ENCODE data around the gene CHST10.
"Not testable (repeated sequence)": the region's sequence is repeated elsewhere in the genome, so short reads cannot be mapped to it uniquely, and the experiment has no call there.

CHST10 gene, protein sequence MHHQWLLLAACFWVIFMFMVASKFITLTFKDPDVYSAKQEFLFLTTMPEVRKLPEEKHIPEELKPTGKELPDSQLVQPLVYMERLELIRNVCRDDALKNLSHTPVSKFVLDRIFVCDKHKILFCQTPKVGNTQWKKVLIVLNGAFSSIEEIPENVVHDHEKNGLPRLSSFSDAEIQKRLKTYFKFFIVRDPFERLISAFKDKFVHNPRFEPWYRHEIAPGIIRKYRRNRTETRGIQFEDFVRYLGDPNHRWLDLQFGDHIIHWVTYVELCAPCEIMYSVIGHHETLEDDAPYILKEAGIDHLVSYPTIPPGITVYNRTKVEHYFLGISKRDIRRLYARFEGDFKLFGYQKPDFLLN

DNA sequence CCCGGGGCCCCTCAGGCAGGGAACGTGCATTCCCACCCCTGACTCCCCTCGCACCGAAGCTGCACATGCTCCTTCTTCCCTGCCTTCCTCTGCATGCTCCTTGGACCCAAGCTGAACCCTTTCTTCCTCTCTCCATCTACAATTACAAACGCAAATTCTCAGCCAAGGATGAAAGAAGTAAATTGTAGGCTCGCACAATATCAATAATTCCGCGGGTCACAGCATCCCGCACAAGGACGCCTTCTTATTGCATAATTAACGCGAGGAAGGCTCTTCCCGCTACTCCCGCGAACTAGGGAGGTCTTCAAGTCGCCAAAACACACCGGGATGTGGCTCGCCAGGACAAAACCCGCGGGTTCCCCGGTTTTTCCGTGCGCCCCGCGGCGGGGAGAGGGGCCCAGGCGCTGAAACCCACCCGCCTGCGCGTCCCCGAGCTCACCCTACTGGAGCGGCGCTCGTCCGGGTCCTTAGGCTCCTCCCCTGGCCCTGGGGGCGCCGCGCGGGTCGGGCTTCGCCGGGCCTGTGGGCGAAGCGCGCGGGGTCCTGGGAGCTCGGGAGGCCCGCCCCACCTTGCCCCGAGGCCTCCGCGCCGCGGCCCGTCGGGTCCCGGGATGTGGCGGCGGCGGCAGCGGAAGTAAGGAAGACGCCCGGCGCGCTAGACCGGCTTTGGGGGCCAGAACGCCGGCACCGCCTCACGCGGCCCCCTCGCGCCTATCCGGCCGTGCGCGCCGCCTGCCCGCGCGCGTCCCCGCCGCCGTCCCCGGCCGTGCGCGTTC lies at the start of gene CHST10:
CHST10 (minus strand) TSS at position 734 of the 776 bp plus-strand sequence. CDS start 10,993 bp downstream, outside the sequence.
- peak; percentile 15 to 55 (median 38) for DNase-seq (ENCODE audit: low read depth in 3 of 3)

DNA sequence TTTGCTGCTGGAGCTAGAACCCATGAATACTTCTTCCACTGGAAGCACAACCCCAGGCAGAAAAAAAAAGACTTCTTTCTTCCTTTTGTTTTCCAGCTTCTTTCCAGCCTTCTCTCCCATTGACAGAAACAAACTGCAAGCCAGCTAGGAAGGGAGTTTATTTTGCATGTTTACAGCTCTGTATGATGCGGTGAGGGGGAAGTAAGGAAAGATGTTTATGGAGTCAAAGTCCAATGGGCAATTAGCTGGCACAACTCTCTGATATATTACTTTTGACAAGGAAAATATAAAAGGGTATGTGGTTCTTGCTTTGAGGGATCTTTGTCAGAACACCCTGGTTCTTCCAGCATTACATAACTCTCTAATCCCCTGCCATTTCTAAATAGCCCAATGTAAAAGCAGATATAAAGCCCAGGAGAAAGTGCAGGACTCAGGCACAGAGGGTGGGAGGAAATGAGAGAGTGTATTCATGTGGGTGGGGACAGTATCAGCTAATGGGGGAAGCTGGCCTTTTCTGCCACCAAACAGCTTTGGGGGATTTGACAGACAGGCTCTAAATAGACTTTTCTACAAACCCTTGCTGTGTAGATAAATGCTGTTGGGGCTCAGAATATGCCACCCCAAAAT lies 43.5 kb upstream of the CHST10 start:
- DNase-seq (ENCODE audit: low read depth in 3 of 3): no peak

DNA sequence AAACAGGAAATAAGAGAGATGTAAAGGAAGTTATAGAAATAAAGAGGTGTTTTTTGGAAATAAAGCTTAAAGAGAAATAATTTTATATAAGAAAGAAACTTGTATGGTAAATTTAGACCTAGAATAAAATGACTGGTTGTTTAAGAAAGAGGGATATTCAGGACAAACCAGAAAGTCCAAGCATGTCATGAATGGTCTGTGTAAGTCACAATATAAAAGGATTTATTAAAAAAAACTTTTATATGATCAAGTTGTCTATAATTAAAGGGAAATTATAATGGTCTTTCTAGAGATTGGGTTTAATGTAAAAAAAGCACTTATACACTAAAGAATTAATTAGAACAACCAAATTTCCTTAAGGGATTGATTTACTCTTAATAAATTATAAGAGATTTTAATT lies 38.9 kb upstream of the CHST10 start:
- not testable (repeated sequence) for DNase-seq (ENCODE audit: low read depth in 3 of 3)

DNA sequence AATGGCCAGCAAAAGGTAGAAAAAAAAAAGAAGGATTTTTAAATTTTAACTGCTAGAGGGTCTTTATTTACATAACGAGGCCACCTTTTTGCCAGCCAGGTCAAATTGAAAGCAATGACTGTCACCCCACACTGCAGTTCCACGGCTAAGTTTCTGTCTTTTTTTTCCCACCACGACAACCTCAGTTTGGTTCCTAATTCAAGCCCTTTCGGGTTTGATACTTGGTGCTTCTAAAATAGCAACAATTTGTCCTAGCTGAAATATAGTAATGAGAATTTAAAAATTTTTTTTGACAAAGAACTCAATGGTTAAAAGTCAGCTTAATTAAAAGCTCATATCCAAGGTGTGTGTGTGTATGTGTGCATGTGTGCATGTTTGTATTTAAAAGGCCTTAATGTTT lies 36.4 kb upstream of the CHST10 start:
- no peak for DNase-seq (ENCODE audit: low read depth in 3 of 3)

DNA sequence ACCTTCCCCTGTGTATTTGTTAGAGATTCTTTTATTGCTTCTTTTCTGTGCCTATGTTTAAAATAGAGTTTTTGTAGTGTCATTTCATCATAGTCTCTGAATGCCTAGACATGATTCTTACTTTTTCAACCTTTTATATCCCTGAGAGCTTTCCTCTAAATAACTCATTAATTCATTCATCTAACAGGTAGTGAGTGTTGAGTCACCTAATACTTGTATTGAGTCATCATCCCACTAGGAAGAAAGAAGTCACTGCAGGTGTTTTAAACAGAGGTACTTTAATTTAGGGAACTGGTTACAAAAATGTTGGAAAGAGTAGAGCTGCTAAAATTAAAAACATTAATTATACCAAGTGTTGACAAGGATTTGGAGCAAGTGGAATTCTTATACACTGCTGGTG lies 34.3 kb upstream of the CHST10 start:
- no peak for DNase-seq (ENCODE audit: low read depth in 3 of 3)

DNA sequence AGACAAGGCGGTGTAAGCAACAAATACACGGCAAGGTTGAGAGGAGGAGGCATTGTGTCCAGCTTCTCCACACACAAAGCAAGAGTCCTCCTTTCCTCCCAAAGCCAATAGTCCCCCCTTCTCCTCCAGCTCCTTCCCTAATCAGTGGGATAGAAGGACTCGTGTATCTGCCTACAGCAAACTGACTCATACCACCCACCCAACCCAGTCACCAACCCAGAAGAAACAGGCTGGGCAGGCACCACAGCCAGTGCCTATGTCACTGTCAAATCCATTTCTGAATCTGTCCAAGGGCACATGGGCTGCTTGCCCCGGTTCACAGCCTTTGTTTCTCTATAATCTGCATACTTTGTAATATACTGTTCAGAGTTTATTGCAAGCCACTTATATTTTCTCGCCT lies 33.6 kb upstream of the CHST10 start:
- no peak for DNase-seq (ENCODE audit: low read depth in 3 of 3)

DNA sequence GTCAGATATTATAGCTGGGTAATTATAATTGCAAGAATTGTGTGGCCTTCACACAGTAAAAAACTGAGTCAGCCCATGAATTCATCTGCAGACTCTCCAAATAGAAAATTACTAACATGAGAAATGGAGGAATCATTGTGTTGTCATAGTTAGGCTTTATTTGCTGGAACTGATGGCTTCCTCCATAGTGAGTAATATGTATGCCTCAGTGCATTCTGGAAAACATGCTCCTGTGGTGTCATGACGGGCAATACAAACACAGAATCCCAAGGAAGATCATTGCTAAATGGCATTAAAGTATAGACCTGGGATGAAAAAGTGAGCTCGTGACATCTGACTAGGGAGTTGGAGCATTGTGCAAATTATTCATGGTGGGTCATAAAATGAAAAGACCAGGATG lies 29.2 kb upstream of the CHST10 start:
- no peak for DNase-seq (ENCODE audit: low read depth in 3 of 3)

DNA sequence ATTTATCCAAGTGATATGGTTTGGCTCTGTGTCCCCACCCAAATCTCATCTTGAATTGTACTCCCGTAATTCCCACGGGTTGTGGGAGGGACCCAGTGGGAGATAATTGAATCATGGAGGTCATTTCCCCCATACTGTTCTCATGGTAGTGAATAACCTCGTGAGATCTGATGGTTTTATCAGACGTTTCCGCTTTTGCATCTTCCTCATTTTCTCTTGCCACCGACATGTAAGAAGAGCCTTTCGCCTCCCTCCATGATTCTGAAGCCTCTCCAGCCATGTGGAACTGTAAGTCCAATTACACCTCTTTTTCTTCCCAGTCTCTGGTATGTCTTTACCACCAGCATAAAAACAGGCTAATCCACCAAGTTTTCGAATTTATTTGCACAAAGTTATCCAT lies 20.3 kb upstream of the CHST10 start:
- DNase-seq (ENCODE audit: low read depth in 3 of 3): no peak

DNA sequence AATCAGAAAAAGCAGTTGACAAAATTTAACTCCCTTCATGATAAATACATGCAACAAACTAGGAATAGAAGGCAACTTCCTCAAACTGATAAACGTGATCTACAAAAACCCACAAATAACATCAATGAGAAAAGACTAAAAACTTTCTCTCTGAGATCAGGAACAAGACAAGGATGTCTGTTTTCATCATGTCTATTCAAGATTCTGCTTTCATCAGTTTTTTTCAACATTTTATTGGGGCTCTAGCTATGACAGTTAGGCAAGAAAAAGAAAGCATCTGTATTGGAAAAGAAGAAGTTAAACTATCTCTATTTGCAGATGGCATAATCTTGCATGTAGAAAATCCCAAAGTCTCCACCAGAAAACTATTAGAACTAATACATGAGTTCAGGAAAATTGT lies 12.3 kb upstream of the CHST10 start:
- DNase-seq (ENCODE audit: low read depth in 3 of 3): no peak

DNA sequence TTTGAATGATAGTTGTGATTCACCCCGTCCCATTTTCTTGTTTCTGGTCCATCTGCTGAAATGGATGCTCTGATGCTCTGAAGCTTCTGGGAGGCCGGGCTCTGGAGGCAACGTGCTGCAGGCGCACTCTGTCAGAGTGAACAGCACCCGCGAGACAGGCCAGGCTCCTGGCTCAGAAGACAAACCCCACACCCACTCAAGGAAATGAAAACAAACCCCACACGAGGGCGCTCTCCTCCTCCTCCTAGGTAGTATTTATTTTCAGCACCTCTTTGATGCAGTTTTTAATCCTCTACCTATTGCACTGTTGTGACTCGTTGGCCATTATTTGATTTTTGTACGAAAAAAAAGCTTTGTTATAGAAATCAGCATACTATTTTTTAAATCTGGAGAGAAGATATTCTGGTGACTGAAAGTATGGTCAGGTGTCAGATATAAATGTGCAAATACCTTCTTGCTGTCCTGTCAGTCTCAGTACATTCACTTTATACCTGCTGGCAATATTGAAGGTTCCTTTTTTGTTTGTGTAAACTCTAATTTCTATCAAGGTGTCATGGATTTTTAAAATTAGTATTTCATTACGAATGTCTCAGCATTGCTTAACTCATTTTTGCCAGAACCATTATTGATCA lies 10.3 kb upstream of the CHST10 start:
- peak; percentile 38 to 66 (median 52) for DNase-seq (ENCODE audit: low read depth in 3 of 3)

DNA sequence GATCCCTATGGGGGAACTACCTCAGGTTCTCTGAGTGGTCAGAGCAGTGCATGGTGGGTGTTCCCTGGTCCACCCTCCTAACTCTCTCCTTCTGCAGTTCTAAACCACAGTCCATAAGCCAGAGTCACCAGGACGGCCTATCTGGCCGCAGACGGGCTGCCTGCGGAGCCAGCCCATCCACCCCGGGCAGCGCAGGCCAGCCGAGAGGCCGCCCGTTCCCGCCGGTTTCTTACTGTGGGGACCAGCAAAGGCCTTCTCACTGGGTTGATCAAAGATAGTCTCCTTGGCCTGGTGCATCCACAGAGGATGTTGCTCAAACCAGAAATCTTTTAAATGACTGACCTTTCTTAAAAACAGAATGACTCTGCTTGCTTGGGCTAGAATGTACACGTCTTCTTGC lies 9.6 kb upstream of the CHST10 start:
- DNase-seq (ENCODE audit: low read depth in 3 of 3): no peak

DNA sequence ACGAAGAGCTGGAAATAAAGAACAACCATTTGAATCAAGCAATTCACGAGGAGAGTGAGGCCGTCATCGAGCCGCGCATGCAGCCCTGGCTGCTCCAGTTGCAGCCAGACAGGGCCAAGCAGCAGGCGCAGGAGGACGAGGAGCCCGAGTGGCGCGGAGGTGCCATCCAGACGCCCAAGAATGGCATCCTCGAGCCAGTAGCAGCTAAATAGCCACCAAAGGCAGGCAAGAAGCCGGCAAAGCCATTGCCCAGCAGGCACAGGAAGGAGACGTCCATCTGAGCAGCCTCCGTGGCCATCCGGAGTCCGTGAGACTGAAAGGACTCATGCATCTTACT lies 8.9 kb upstream of the CHST10 start:
- no peak for DNase-seq (ENCODE audit: low read depth in 3 of 3)

DNA sequence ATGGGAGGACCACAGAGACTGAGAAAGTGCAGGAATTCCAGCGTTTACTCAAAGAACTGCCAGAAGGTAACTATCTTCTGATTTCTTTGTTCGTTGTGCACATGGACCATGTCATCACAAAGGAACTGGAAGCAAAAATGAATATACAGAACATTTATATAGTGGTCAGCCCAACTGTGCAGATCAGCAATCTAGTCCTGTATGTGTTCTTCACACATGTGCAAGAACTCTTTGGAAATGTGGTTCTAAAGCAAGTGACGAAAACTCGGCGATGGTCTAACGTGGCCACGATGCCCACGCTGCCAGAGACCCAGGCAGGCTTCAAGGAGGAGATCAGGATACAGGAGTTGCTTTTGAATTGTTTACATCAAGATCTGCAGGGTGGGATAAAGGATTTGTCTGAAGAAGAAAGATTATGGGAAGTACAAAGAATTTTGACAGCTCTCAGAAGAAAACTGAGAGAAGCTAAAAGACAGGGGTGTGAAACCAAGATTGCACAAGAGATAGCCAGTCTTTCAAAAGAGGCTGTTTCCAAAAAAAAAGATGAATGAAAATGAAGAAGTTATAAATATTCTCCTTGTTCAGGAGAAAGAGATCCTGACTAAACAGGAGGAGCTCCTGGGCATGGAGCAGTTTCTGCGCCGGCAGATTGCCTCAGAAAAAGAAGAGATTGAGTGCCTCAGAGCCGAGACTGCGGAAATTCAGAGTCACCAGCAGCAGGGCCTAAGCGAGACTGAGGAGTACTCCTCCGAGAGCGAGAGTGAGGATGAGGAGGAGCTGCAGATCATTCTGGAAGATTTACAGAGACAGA lies 8.3 kb upstream of the CHST10 start:
- no peak for DNase-seq (ENCODE audit: low read depth in 3 of 3)

DNA sequence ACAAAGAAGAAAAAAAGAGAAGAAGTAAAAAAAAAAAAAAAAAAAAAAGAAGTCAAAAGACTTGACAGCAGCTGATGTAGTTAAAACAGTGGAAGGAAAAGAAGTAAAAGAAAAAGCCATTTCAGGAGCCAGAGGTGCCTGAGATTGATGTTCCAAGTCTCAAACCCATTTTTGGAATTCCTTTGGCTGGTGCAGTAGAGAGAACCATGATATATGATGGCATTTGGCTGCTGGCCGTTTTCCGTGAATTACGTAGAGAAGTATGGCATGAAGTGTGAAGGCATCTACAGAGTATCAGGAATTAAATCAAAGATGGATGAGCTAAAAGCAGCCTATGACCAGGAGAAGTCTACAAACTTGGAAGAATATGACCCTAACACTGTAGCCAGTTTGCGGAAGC lies 7.6 kb upstream of the CHST10 start:
- DNase-seq (ENCODE audit: low read depth in 3 of 3): no peak

DNA sequence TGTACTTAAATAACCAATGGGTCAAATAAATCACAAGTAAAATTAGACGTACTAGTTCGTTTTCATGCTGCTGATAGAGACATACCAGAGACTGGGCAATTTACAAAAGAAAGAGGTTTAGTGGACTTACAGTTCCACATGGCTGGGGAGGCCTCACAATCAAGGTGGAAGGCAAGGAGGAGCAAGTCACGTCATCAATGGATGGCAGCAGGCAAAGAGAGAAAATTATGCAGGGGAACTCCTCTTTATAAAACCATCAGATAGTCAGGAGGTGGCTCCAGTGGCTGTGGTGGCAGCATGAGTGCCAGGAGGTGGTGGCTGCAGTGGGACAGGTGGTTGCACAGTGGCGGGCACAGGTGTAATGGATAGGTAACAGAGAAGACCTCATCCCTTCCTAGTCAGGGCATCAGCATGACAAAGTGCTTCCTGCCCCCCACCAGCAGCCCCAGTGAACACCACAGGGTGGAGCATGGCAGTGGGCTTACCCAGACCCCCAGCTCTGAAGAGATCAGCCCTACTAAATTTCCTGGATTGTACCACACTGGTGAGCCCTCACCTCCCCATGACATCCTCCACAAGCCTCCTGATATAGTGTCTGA lies 6.9 kb upstream of the CHST10 start:
- DNase-seq (ENCODE audit: low read depth in 3 of 3): no peak

DNA sequence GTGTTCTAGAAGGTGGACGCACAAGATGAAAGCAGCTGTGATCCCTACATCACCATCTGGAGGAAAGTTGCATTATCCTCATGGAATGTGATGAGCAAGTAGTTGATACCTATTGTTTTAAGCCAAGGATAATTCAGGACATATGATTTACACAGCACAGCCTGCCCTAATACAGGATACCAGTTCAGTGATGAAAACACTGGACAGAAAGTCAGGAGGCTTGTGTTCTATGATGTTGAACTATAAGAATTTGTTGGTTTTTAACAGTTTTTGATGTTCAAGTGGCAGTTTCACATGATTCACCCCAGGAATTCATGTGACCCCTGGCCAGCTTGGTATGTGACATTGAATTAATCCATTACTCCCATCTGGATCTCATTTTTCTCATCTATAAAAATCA lies 6.2 kb upstream of the CHST10 start:
- no peak for DNase-seq (ENCODE audit: low read depth in 3 of 3)

DNA sequence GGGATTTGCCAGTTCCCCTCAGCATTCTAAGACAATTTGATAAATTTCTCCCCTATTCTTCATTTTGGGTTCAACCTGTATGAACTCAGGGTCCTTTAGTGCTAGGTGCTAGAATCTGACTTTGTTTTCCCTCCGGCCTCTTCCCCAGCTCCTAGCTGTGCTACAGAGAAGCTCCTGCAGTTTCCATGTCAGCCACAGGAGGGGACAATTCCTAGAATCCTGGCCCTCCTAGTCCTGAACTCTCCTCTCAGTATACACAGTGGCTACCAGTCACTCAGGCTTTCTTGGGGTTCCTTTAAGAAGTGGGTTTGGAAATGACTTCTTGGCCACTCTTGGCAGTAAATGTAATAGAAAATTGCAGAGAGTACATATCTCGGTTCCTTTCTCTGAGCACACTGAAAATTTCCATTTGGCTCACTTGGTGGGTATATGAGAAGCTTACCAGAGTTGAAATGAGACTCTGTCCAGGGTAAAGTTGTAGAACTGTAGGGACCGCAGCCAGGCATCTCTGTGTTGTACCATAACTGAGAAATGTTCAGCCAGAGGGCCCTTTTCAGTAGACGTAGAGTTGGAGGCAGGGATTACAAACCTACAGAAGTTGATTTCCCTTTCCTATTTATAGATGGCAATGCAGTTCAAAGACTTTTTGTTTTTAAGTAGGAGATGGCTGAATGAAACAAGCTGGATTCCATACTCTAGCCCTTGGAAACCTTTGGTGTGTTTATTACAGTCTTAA lies 5.0 kb upstream of the CHST10 start:
- DNase-seq (ENCODE audit: low read depth in 3 of 3): no peak

DNA sequence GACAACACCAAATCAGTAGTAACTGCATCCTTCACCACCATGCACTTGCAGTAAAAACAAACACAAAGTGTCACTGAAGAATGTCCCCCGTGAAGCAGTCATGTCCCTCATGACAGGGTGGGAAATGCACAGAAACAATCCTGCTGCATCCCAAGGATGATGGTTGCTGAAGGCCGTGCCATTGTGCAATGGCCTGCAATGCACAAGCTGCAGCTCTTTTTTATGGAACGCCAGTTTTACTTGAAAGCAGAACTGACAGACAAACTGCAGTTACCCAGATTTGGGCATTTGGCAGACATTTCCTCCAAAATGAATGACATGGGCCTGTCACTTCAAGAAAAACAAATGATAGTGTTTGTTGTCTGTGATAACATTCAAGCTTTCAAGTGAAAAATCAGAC lies 2.4 kb upstream of the CHST10 start:
- DNase-seq (ENCODE audit: low read depth in 3 of 3): no peak

DNA sequence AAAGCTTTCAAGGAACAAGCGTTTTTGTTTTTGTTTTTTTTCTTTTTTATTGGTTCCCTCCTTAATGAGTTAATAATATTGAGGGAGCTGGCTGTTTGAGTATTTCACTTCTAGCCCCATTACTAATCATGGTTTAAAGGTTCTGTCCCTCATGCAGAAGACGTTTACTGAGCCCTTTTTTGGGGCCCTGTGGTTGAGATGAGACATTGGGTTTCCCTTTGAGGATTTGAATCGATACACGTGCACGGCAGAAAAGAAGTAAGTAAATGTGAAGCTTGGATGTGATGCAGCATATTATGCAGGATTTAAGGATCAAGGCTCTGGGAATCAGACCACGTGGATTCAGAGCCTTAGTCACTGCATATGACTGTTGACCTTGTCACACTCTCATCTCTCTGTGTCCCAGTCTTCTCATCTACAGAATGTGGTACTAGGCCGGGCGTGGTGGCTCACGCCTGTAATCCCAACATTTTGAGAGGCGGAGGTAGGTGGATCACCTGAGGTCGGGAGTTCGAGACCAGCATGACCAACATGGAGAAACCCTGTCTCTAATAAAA lies 1.0 kb upstream of the CHST10 start:
- no peak for DNase-seq (ENCODE audit: low read depth in 3 of 3)

DNA sequence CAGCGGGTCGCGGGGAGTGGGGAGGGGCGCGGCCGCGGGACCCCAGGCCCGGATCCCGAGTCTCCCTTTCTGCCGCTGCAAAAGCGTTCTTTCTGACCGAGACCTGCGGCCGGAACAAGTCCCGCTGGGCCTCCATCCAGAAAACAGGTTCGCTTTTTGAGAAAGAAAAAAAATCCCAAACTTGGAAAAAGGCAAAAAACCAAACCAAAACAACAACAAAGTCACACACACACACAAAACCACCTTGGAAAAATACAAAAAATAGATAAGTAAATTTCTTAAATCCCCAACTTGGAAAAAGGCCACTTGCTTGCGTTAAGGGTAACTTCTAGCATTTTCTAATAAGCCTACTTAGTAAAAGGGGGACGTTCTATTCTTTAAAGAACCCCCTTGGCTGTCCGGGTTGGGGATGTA lies 250 bp upstream of the CHST10 start:
- no peak for DNase-seq (ENCODE audit: low read depth in 3 of 3)
